Stimulated activated CD8-positive, alpha-beta memory T cell treated with anti-CD3 and anti-CD28 coated beads, Interleukin-12 subunit alpha, Interleukin-12 subunit beta, amount 100 ng/mL, for 24 hours (primary cell): ENCODE data around the gene DCP2.

Source experiments
- DNase-seq: peaks from one replicate; pipeline ENCODE4 v3.0.0-alpha.2; 2020; ENCODE audit errors: extremely low read depth

Gene DCP2

GRCh38 chr5:113044776-113045465 is 68.3 kb downstream of the DCP2 start:
- no peak for DNase-seq

GRCh38 chr5:113047234-113047633 is 70.6 kb downstream of the DCP2 start:
- DNase-seq, result no peak

- DNase-seq, result no peak
Observed at GRCh38 chr5:113047733-113048652, 71.4 kb downstream of the DCP2 start.

- no peak for DNase-seq
Observed at GRCh38 chr5:113048931-113049330, 72.3 kb downstream of the DCP2 start.

- no peak for DNase-seq
Observed at GRCh38 chr5:113050721-113051382, 74.3 kb downstream of the DCP2 start.

GRCh38 chr5:113052041-113052795 is 75.6 kb downstream of the DCP2 start:
- DNase-seq, result no peak

GRCh38 chr5:113053511-113053995 is 77.0 kb downstream of the DCP2 start:
- DNase-seq, result no peak

- no peak for DNase-seq
Observed at GRCh38 chr5:113054899-113055298, 78.3 kb downstream of the DCP2 start.

GRCh38 chr5:113056988-113057387 is 80.4 kb downstream of the DCP2 start:
- DNase-seq, result no peak

- DNase-seq, result no peak
Observed at GRCh38 chr5:113057557-113057984, 81.0 kb downstream of the DCP2 start.

GRCh38 chr5:113058269-113058668 is 81.7 kb downstream of the DCP2 start:
- no peak for DNase-seq

GRCh38 chr5:113058706-113059226 is 82.2 kb downstream of the DCP2 start:
- no peak for DNase-seq

GRCh38 chr5:113059232-113060040 is 82.8 kb downstream of the DCP2 start:
- no peak for DNase-seq

- no peak for DNase-seq
Observed at GRCh38 chr5:113060408-113061025, 83.9 kb downstream of the DCP2 start.

- DNase-seq, result no peak
Observed at GRCh38 chr5:113061846-113062780, 85.5 kb downstream of the DCP2 start.

GRCh38 chr5:113062869-113063508 is 86.4 kb downstream of the DCP2 start:
- DNase-seq, result no peak

GRCh38 chr5:113063927-113064326 is 87.3 kb downstream of the DCP2 start:
- no peak for DNase-seq

GRCh38 chr5:113064806-113065205 is 88.2 kb downstream of the DCP2 start:
- no peak for DNase-seq
